Testis (tissue), 3 donors: ENCODE results near the gene DDX11. TPM values are rescaled to one million over a fixed set of nuclear protein-coding genes. Genes with fewer than 3 reads are reported as not detected.
"Not testable (repeated sequence)": the region's sequence is repeated elsewhere in the genome, so short reads cannot be mapped to it uniquely, and the experiment has no call there.

Experiments
- DNase-seq: peaks from one replicate; pipeline ENCODE4 v3.0.0-alpha.2; 2019
- H3K27ac ChIP-seq, 2 donors: fragments of 200-600 bp; sonication (generic); one replicate each; pipeline ENCODE4 v1.5.1; 2019
- H3K27me3 ChIP-seq: fragments of 200-600 bp; sonication (generic); one replicate; pipeline ENCODE4 v1.5.1; 2019
- H3K36me3 ChIP-seq: fragments of 200-600 bp; sonication (generic); one replicate; pipeline ENCODE4 v1.5.1; 2017; ENCODE audit warnings: low read depth; ENCODE audit errors: missing control alignments
- H3K4me1 ChIP-seq: fragments of 200-600 bp; sonication (generic); one replicate; pipeline ENCODE4 v1.5.1; 2019
- H3K4me3 ChIP-seq, 2 donors: fragments of 200-600 bp; sonication (generic); one replicate each; pipeline ENCODE4 v1.5.1; 2017 to 2019
- H3K9me3 ChIP-seq: fragments of 200-600 bp; sonication (generic); one replicate; pipeline ENCODE4 v1.5.1; 2017
- WGBS, 2 donors: methylation state at CpG; one replicate each; pipeline ENCODE4 v1.1.5; 2018; 5-methylcytosine and 5-hydroxymethylcytosine counted together
- intact Hi-C: fragments of 100-400 bp; cut with DNase I; formaldehyde crosslinking; loops from one replicate; pipeline ENCODE4 v1.15.1; 2023; ENCODE audit warnings: low total_unique reads
- polyA plus RNA-seq: library from polyadenylated mRNA; stranded (reverse); fragments of 350-450 nt; fragmentation: Illumina TruSeq; extraction: RNeasy Lipid Tissue Mini Kit (QIAGEN cat#74804); gene quantifications from one replicate; pipeline ENCODE4 v1.2.3, GENCODE V29; 2014; ENCODE audit warnings: low read depth, low replicate concordance; ENCODE audit not compliant: insufficient read depth
- small RNA-seq, 2 donors: library from RNA; depleted of rRNA; stranded (forward); fragments of <200 nt; gene quantifications; one replicate each; pipeline ENCODE3, GENCODE V24; 2016
- total RNA-seq, 2 donors: library from RNA; depleted of rRNA; stranded (reverse); fragments of >200 nt; gene quantifications; one replicate each; pipeline ENCODE4 v1.2.3, GENCODE V29; 2016

The DDX11 gene
- total and polyA plus RNA-seq, 3 donors from 2014 or later, result 19.7 to 63.1 (median 49.6) TPM

DNA sequence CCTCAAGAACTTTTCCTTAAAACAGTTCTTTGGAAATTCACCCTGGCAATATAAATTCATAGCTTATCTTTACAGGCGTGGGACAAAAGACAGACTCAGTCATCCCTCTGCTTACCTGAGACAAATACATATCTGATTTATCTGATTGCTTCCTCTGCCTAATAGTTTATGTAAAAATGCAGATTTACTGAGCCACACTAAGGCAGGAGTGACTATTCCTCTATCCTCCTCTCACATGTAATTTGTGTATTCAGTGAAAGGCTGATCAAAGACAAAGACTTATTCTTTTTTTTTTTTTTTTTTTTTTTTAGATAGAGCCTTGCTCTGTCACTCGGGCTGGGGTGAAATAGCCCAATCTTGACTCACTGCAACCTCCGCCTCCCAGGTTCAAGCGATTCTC is 77.1 kb downstream of the DDX11 start:
- H3K36me3 ChIP-seq, DNase-seq, intact Hi-C loops, H3K4me1 ChIP-seq, H3K27me3 ChIP-seq, H3K27ac ChIP-seq, H3K4me3 ChIP-seq, H3K9me3 ChIP-seq: not testable (repeated sequence)
- WGBS, 2 donors, result 77 to 79% methylated on average over 4 of the region's 4 CpGs

Small RNA genes within 50 kb of the gene (small RNA-seq; reads per million reads assigned to genes)
- gene RF00072, result 0 reads per million in 2 donors

Other genes starting within 250 kb of the DDX11 start
- 1 to 10 TPM; 2.4 to 2.7 TPM for gene TSPAN11, start 147.1 kb upstream of the DDX11 start, total RNA-seq
- 2.7 TPM for gene TSPAN11, start 147.1 kb upstream of the DDX11 start, polyA plus RNA-seq